H4 (cell line): ENCODE measurements around the gene RND1. TPM values are rescaled to one million over a fixed set of nuclear protein-coding genes. Genes with fewer than 3 reads are reported as not detected.
"Not testable (repeated sequence)": the region's sequence is repeated elsewhere in the genome, so short reads cannot be mapped to it uniquely, and the experiment has no call there.

ENCODE experiments used
- DNase-seq: peaks from one replicate; pipeline ENCODE4 v3.0.0-alpha.2; 2015; ENCODE audit warnings: low spot score
- total RNA-seq: library from RNA; depleted of rRNA; stranded (reverse); fragments of >200 nt; shearing (Covaris generic); gene quantifications from 2 replicates; pipeline ENCODE4 v1.2.3, GENCODE V29; 2014

RND1 gene
- total RNA-seq, 1 experiment from 2014 or later: 0.06 TPM

DNA sequence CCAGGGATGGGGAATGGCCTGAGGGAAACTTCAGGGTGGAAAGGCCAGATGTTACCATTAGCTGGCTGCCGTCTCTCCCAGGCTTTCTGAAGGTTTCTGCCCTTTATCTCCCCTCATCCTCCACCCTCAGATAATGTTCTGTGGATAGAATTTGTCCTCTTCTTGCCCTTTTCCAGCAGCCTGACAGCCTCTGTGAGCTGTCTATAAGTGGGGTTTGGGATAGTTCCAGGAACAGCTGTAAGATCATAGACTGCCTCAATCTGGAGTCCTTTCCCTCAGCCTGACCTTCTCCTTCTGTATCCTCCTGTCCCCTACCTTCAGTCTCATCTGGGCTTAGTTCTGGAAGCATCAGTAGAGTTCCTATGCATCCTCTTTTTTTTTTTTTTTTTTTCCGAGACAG is 2.8 kb upstream of the RND1 start:
- no peak for DNase-seq

- no peak for DNase-seq
Measured at GRCh38 chr12:48866052-48866711, 512 bp upstream of the RND1 start.

GRCh38 chr12:48863291-48863690 is 2.4 kb downstream of the RND1 start:
- DNase-seq: no peak

DNA sequence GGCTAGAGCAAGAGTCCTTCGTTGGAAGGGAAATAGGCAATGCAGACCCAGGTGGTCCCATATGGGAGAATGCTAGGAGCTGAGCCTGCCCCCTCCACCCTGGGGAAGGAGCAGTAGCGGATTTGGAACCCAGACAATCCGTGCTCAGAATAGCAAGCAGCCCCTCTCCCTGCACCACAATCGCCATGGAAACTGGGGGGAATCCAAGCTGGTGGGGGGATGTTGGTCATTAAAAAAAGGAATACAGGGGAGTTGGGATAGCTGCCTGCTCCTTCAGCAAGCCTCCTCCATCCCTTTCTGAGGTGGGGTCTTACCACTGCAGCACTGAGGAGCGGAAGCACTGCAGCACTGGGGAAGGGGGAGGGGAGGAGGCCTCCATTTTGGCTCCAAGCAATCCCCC is 2.9 kb downstream of the RND1 start:
- no peak for DNase-seq

- no peak for DNase-seq
Measured at GRCh38 chr12:48861111-48861510, 4.6 kb downstream of the RND1 start.

- DNase-seq: not testable (repeated sequence)
Measured at GRCh38 chr12:48860236-48860635, 5.4 kb downstream of the RND1 start.

GRCh38 chr12:48859607-48860006 is 6.1 kb downstream of the RND1 start:
- no peak for DNase-seq

DNA sequence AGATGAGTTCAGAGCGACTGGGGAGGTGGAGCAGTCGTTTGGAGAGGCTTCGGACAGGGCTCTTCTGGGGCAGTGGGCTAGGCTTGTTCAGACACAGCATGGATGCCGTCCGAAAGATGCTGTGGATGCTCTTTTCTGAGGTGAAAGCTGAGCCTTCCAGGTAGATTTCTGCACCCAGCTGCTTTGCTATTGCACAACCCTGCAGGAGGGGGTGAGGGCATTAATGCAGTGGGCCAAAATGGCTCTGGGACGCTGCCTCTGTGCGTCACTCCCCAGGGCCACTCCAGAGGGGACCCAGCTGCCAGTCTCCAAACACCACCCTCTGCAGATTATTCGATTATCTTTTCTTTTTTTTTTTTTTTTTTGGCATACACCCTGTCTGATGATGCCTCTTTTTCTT is 7.6 kb downstream of the RND1 start:
- no peak for DNase-seq

DNA sequence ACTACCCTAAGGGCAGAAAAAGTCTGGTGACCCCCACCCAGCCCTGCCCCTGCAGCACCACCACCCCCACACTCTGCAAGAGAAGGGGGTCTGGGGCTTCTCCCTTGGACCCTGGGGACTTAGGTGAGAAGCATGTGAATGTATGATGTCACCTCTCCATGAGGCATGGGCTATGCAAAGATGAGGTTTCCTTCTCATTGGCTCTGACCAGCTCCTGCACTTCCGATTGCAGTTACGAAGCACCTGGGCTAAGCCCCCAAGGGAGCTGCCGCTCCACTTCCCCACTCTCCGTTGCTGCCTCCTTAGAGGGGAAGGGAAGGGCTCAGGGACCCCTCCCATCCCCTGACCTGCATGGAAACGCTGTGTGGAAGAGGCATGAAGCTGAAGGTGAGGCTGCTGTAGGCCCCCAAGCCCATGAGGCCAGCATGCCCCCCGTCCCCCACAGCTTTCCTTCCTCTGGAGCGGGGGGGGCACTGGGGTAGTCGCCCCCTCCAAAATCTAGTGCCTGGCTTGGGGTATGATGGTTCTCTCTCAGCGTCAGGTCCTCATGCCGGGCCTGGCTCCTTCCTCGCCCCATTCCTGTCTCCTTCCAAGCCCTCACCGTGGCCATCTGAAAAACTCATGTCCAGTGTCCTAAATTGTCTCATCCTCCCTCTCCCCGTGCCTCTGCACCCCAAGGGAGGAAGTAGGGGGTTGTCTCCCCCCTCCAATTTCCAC is 8.2 kb downstream of the RND1 start:
- no peak for DNase-seq

DNA sequence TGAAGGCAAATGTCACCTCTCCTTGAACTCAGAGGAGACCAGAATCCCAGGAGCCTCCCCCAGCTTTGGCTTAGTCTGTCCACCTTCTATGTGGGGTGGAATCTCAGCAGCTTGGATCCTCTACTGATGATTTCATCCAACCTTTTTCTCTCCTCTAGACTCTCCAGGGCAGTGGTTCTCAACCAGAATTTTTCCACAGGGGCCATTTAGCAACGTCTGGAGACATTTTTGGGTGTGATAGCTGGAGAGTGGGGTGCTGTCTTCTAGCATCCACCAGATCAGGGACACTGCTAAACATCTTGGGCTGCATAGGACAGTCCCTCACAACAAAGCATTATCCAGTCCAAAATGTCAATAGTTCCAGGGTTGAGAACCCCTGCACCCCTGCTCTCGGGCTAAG is 9.3 kb downstream of the RND1 start:
- DNase-seq: no peak

- DNase-seq: not testable (repeated sequence)
Measured at GRCh38 chr12:48854932-48855331, 10.7 kb downstream of the RND1 start.

DNA sequence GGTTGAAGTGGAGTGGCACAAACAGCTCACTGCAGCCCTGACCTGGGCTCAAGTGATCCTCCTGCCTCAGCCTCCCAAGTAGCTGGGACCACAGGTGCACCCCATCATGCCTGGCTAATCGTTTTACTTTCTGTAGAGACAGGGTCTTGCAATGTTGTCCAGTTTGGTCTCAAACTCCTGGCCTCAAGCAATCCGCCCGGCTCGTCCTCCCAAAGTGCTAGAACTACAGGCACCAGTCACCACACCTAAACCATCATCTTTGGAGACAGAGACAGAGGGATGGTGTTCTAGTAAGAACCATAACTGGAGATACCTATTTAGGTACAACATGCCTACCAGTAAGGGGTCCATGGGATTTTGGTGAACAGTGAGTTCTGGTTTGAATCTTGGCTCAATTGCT is 11.2 kb downstream of the RND1 start:
- DNase-seq: no peak

- DNase-seq: peak; percentile 78
Measured at GRCh38 chr12:48852734-48853688, 12.7 kb downstream of the RND1 start.

GRCh38 chr12:48851883-48852733 is 13.6 kb downstream of the RND1 start, which contains the start of gene DDX23:
DDX23 (minus strand) TSS chr12:48852163; CDS start chr12:48845782, 6,381 bp downstream.
- DNase-seq: peak; percentile 95

DNA sequence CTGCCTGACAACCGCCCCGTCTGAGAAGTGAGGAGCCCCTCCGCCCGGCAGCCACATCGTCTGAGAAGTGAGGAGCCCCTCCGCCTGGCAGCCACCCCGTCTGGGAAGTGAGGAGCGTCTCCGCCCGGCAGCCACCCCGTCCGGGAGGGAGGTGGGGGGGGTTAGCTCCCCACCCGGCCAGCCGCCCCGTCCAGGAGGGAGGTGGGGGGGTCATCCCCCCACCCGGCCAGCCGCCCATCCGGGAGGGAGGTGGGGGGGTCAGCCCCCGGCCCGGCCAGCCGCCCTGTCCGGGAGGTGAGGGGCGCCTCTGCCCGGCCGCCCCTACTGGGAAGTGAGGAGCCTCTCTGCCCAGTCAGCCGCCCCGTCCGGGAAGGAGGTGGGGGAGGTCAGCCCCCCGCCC is 23.6 kb downstream of the RND1 start:
- DNase-seq: not testable (repeated sequence)

DNA sequence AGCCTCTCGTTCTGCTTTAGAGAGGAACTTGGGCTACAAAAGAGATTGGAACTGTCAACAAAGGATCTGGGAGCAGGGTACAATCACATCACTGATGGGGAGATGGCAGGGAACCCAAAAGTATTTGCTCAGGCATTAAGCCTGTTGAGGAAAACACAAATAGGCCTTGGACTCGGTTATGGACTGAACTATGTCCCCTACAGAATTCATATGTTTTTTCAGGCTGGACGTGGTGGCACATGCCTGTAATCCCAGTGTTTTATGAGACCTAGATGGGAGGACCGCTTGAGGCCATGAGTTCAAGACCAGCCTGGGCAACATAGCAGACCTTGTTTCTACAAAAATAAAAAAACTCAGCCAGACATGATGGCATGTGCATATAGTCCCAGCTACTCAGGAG is 27.6 kb downstream of the RND1 start:
- no peak for DNase-seq

- DNase-seq: no peak
Measured at GRCh38 chr12:48832321-48833060, 33.2 kb downstream of the RND1 start.

DNA sequence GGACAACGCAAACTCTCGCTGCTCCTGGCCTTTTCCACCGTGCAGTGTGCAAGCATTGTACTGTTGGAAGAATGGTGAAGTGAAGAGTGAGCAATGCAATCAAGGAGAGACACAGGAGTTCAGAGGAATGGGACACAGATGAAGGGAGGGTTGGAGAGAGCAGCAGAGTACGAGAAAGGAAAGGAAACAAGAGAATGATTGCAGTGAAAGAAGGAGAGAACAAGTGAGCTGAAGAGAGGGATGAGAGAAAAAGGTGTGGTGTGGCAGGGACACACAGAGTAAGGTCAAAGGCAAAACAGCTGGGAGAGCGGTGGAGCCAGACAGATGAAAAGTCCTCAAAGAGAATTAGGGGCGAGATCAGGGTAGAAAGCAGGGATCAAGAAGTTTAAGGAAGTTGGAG is 34.4 kb downstream of the RND1 start:
- no peak for DNase-seq

GRCh38 chr12:48828841-48829575 is 36.7 kb downstream of the RND1 start:
- no peak for DNase-seq

DNA sequence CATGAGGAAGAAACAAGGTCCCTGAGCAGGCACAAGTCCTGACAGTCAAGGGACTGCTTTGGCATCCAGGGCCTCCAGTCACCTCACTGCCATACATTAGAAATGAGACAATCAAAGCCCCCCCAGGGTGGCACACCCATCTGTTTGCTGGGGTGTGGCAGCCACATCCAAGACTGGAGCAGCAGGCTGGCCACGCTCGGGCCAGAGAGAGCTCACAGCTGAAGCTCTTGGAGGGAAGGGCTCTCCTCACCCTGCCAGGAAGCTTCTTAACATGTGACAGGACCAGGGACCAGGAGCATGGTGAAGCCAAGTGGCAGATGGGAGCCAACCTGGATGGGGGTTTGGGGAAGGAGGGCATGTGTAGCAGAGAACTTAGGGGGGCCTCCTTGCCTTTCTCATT is 37.4 kb downstream of the RND1 start:
- no peak for DNase-seq
